ENCODE measurements around the gene CARM1. TPM values are rescaled to one million over a fixed set of nuclear protein-coding genes. Genes with fewer than 3 reads are reported as not detected.

CARM1 gene
- polyA plus RNA-seq, 1 donor from 2014 or later: 22.3 TPM

GRCh38 chr19:10826231-10826630, 45.1 kb upstream of the CARM1 start:
- TF ChIP-seq SMC3 (conservative IDR thresholded peaks at IDR 0.05; ENCODE audit: poor library complexity): no peak
- TF ChIP-seq POLR2AphosphoS5 (IDR thresholded peaks at IDR 0.05): no peak
- TF ChIP-seq EP300 (conservative IDR thresholded peaks at IDR 0.05; ENCODE audit: poor library complexity, severe bottlenecking): no peak
- TF ChIP-seq REST (IDR thresholded peaks at IDR 0.05; ENCODE audit: borderline replicate concordance): no peak
- TF ChIP-seq CTCF (IDR thresholded peaks at IDR 0.05; ENCODE audit: poor library complexity, severe bottlenecking): no peak
- TF ChIP-seq EZH2 (IDR thresholded peaks at IDR 0.05; ENCODE audit: borderline replicate concordance, insufficient read depth, low read length, poor library complexity, severe bottlenecking): no peak
- no peak for TF ChIP-seq MXI1 (conservative IDR thresholded peaks at IDR 0.05; ENCODE audit: poor library complexity, severe bottlenecking)
- TF ChIP-seq TAF1 (IDR thresholded peaks at IDR 0.05; ENCODE audit: low read depth): no peak
- TF ChIP-seq RAD21 (conservative IDR thresholded peaks at IDR 0.05): no peak
- no peaks in the 10 kb centered on the region for H3K27me3 ChIP-seq (ENCODE audit: insufficient read depth, low read depth, low read length)
- no peak overlapping the region for H3K4me3 ChIP-seq (ENCODE audit: low read length)
- no peak overlapping the region for H2AFZ ChIP-seq (ENCODE audit: low read depth, low read length)
- H4K20me1 ChIP-seq (ENCODE audit: insufficient read depth): no peaks in the 10 kb centered on the region
- H3K9ac ChIP-seq (ENCODE audit: low read length): no peak overlapping the region
- no peak overlapping the region for H3K27ac ChIP-seq (ENCODE audit: low read length)
- H3K9me3 ChIP-seq (ENCODE audit: low read length): no peaks in the 10 kb centered on the region
- H3K36me3 ChIP-seq (ENCODE audit: insufficient read depth, low read length): peaks cover under 1% of the 10 kb centered on the region
- no peaks in the 10 kb centered on the region for H3K79me2 ChIP-seq (replicated peaks; ENCODE audit: insufficient read depth, low read length)
- H3F3A ChIP-seq (ENCODE audit: insufficient read depth, low read length, poor library complexity, severe bottlenecking): no peaks in the 10 kb centered on the region
- H3K4me2 ChIP-seq (ENCODE audit: low read length): no peak overlapping the region
- H3K9me2 ChIP-seq (ENCODE audit: insufficient read depth, low read length): no peaks in the 10 kb centered on the region

- no peak overlapping the region for H3K4me3 ChIP-seq (ENCODE audit: low read length)
- H3K27ac ChIP-seq (ENCODE audit: low read length): no peak overlapping the region
- H3K9ac ChIP-seq (ENCODE audit: low read length): no peak overlapping the region
- no peak overlapping the region for H2AFZ ChIP-seq (ENCODE audit: low read depth, low read length)
- H3F3A ChIP-seq (ENCODE audit: insufficient read depth, low read length, poor library complexity, severe bottlenecking): no peaks in the 10 kb centered on the region
- no peaks in the 10 kb centered on the region for H3K36me3 ChIP-seq (ENCODE audit: insufficient read depth, low read length)
- H3K4me2 ChIP-seq (ENCODE audit: low read length): no peak overlapping the region
- H4K20me1 ChIP-seq (ENCODE audit: insufficient read depth): no peaks in the 10 kb centered on the region
- no peaks in the 10 kb centered on the region for H3K9me2 ChIP-seq (ENCODE audit: insufficient read depth, low read length)
- no peaks in the 10 kb centered on the region for H3K79me2 ChIP-seq (replicated peaks; ENCODE audit: insufficient read depth, low read length)
- TF ChIP-seq TAF1 (IDR thresholded peaks at IDR 0.05; ENCODE audit: low read depth): no peak
- no peak for TF ChIP-seq SMC3 (conservative IDR thresholded peaks at IDR 0.05; ENCODE audit: poor library complexity)
- TF ChIP-seq EP300 (conservative IDR thresholded peaks at IDR 0.05; ENCODE audit: poor library complexity, severe bottlenecking): no peak
- no peaks in the 10 kb centered on the region for H3K27me3 ChIP-seq (ENCODE audit: insufficient read depth, low read depth, low read length)
- H3K9me3 ChIP-seq (ENCODE audit: low read length): no peaks in the 10 kb centered on the region
Measured at GRCh38 chr19:10826846-10827245, 44.5 kb upstream of the CARM1 start.

All from neural cell (in vitro differentiated cells).